Daoy (cell line): ENCODE measurements around the gene PLS1. TPM values are rescaled to one million over a fixed set of nuclear protein-coding genes. Genes with fewer than 3 reads are reported as not detected.

ENCODE experiments used
- DNase-seq: peaks from one replicate; pipeline ENCODE4 v3.0.0-alpha.2; 2015; ENCODE audit warnings: low read depth
- total RNA-seq: library from RNA; depleted of rRNA; stranded (reverse); fragments of >200 nt; shearing (Covaris generic); gene quantifications from 2 replicates; pipeline ENCODE4 v1.2.3, GENCODE V29; 2014

PLS1 gene
- total RNA-seq, 1 experiment from 2014 or later: 31.6 TPM

GRCh38 chr3:142638291-142638690 lies 42.1 kb downstream of the PLS1 start:
- no peak for DNase-seq

GRCh38 chr3:142641504-142641903 lies 45.3 kb downstream of the PLS1 start:
- DNase-seq: no peak

- DNase-seq: no peak
These were observed 46.8 kb downstream of the PLS1 start for GRCh38 chr3:142642956-142643355.

- no peak for DNase-seq
These were observed 48.3 kb downstream of the PLS1 start for GRCh38 chr3:142644502-142644901.

GRCh38 chr3:142645236-142645793 lies 49.1 kb downstream of the PLS1 start:
- DNase-seq: peak; percentile 80

GRCh38 chr3:142646020-142646785 lies 50.0 kb downstream of the PLS1 start:
- DNase-seq: peak; percentile 22

GRCh38 chr3:142647856-142648255 lies 51.7 kb downstream of the PLS1 start:
- peak; percentile 73 for DNase-seq

GRCh38 chr3:142648950-142649349 lies 52.8 kb downstream of the PLS1 start:
- DNase-seq: no peak

GRCh38 chr3:142650001-142650693 lies 54.0 kb downstream of the PLS1 start:
- peak; percentile 11 for DNase-seq

GRCh38 chr3:142651711-142652110 lies 55.5 kb downstream of the PLS1 start:
- peak; percentile 18 for DNase-seq

- DNase-seq: no peak
These were observed 56.7 kb downstream of the PLS1 start for GRCh38 chr3:142652826-142653292.

- DNase-seq: no peak
These were observed 60.4 kb downstream of the PLS1 start for GRCh38 chr3:142656575-142656974.

GRCh38 chr3:142657033-142657432 lies 60.8 kb downstream of the PLS1 start:
- DNase-seq: no peak

- no peak for DNase-seq
These were observed 64.2 kb downstream of the PLS1 start for GRCh38 chr3:142660383-142660782.

GRCh38 chr3:142660893-142661292 lies 64.7 kb downstream of the PLS1 start:
- DNase-seq: no peak

- DNase-seq: no peak
These were observed 67.7 kb downstream of the PLS1 start for GRCh38 chr3:142663865-142664264.

- DNase-seq: no peak
These were observed 68.1 kb downstream of the PLS1 start for GRCh38 chr3:142664311-142664710.

GRCh38 chr3:142664819-142665218 lies 68.6 kb downstream of the PLS1 start:
- DNase-seq: no peak

- DNase-seq: no peak
These were observed 73.9 kb downstream of the PLS1 start for GRCh38 chr3:142670120-142670519.

- DNase-seq: no peak
These were observed 80.0 kb downstream of the PLS1 start for GRCh38 chr3:142676151-142676550.

- DNase-seq: no peak
These were observed 84.5 kb downstream of the PLS1 start for GRCh38 chr3:142680710-142681109.

GRCh38 chr3:142690613-142691012 lies 94.4 kb downstream of the PLS1 start:
- DNase-seq: no peak

GRCh38 chr3:142691527-142691926 lies 95.3 kb downstream of the PLS1 start:
- no peak for DNase-seq
